Measurements from ENCODE around the gene SGTA. TPM values are rescaled to one million over a fixed set of nuclear protein-coding genes. Genes with fewer than 3 reads are reported as not detected.

SGTA gene
- total and polyA plus RNA-seq, 2 of the 8 experiments (the other 6 are each of a cell fraction or from before 2014, with no cell fraction given) = 86.8 to 130 TPM

GRCh38 chr19:2756477-2756876, 26.6 kb downstream of the SGTA start:
- no peak overlapping the region for H3K9ac ChIP-seq (replicated peaks in 1 of 4; ENCODE audit: extremely low read depth in 1 of 4, low read depth in 3 of 4, low read length in 3 of 4)
- no peaks in the 10 kb centered on the region for H3K23me2 ChIP-seq (ENCODE audit: low read depth, low read length)
- no peak overlapping the region for H3K18ac ChIP-seq (ENCODE audit: extremely low read depth, low read length)
- no peak overlapping the region for H3K56ac ChIP-seq (replicated peaks; ENCODE audit: insufficient read length, low read depth, low read length)
- peaks cover 0 to 11% of the 10 kb centered on the region in 2 experiments for H4K20me1 ChIP-seq (replicated peaks in 1 of 2; ENCODE audit: control insufficient read depth in 1 of 2, insufficient read depth in 2 of 2, low read length in 2 of 2)
- no peak overlapping the region for H2BK120ac ChIP-seq (replicated peaks; ENCODE audit: low read depth, low read length)
- H2BK12ac ChIP-seq (ENCODE audit: low read depth, low read length) = no peak overlapping the region
- H3K79me1 ChIP-seq (ENCODE audit: low read depth, low read length) = no peaks in the 10 kb centered on the region
- no peak overlapping the region for H2BK15ac ChIP-seq (ENCODE audit: low read length)
- H2AK5ac ChIP-seq (ENCODE audit: low read depth, low read length) = no peak overlapping the region
- TF ChIP-seq, protein P1, sequence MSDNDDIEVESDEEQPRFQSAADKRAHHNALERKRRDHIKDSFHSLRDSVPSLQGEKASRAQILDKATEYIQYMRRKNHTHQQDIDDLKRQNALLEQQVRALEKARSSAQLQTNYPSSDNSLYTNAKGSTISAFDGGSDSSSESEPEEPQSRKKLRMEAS (IDR thresholded peaks at IDR 0.05) = no peak
- no peak for TF ChIP-seq CREB1 (IDR thresholded peaks at IDR 0.05)
- no peak for TF ChIP-seq TAF1 (IDR thresholded peaks at IDR 0.05; ENCODE audit: low read depth, low read length)
- TF ChIP-seq SIN3A (conservative IDR thresholded peaks at IDR 0.05 in 1 of 2, IDR thresholded peaks at IDR 0.05 in 1 of 2; ENCODE audit: low read depth in 1 of 2, low read length in 2 of 2) = no peak
- no peak for TF ChIP-seq KDM4A (IDR thresholded peaks at IDR 0.05; ENCODE audit: low read depth, low read length, severe bottlenecking)
- TF ChIP-seq RFX5 (IDR thresholded peaks at IDR 0.05; ENCODE audit: borderline replicate concordance, low read depth, low read length) = no peak
- TF ChIP-seq ATF3 (IDR thresholded peaks at IDR 0.05; ENCODE audit: insufficient read depth, low read depth, low read length) = no peak
- TF ChIP-seq, protein P2, sequence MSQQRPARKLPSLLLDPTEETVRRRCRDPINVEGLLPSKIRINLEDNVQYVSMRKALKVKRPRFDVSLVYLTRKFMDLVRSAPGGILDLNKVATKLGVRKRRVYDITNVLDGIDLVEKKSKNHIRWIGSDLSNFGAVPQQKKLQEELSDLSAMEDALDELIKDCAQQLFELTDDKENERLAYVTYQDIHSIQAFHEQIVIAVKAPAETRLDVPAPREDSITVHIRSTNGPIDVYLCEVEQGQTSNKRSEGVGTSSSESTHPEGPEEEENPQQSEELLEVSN (IDR thresholded peaks at IDR 0.05) = no peak
- TF ChIP-seq SRF (IDR thresholded peaks at IDR 0.05; ENCODE audit: low read depth, low read length) = no peak
- TF ChIP-seq POLR2AphosphoS5 (IDR thresholded peaks at IDR 0.05; ENCODE audit: low read depth, low read length) = no peak
- TF ChIP-seq NRF1 (IDR thresholded peaks at IDR 0.05; ENCODE audit: low read depth, low read length) = no peak
- H2BK20ac ChIP-seq (ENCODE audit: low read length) = no peak overlapping the region
- no peak overlapping the region for H3K27ac ChIP-seq (ENCODE audit: low read depth, low read length)
- H3K23ac ChIP-seq (ENCODE audit: insufficient read length) = no peak overlapping the region
- no peaks in the 10 kb centered on the region for H3K4me1 ChIP-seq (replicated peaks in 1 of 4; ENCODE audit: control insufficient read depth in 3 of 4, insufficient read depth in 4 of 4, low read length in 3 of 4)
- H3K27me3 ChIP-seq (replicated peaks in 1 of 4; ENCODE audit: control insufficient read depth in 3 of 4, extremely low read depth in 1 of 4, insufficient read depth in 3 of 4, low read length in 3 of 4) = no peaks in the 10 kb centered on the region
- H3K9me3 ChIP-seq (ENCODE audit: insufficient read depth in 2 of 2, low read depth in 1 of 2, low read length in 1 of 2) = no peaks in the 10 kb centered on the region
- no peak overlapping the region for H4K8ac ChIP-seq (ENCODE audit: extremely low read depth, insufficient read depth, low read length)
- no peak overlapping the region for H3K4ac ChIP-seq (replicated peaks; ENCODE audit: insufficient read length, low read depth, low read length)
- no peak overlapping the region for H2BK5ac ChIP-seq (ENCODE audit: low read depth, low read length)
- FAIRE-seq = no peak
- H3K36me3 ChIP-seq (ENCODE audit: control insufficient read depth in 2 of 4, insufficient read depth in 4 of 4, low read length in 3 of 4) = peaks cover 17 to 54% (median 36%) of the 10 kb centered on the region in 4 experiments
- no peak overlapping the region for H2AFZ ChIP-seq (ENCODE audit: low read length)
- ChIA-PET CTCF (ENCODE audit: partially characterized antibody) (interaction anchor here (1.0 kb wide), 1 partner anchor 108 kb away, joined by 5 read pairs; no protein-coding TSS in a partner anchor), POLR2A (ENCODE audit: partially characterized antibody) (interaction anchor here (1.1 to 1.2 kb wide), 2 partner anchors 14 to 21 kb away, joined by 3 read pairs; no protein-coding TSS in a partner anchor)
- no peak overlapping the region for H3K4me3 ChIP-seq (ENCODE audit: extremely low read depth in 1 of 4, insufficient read depth in 2 of 4, low read depth in 3 of 4, low read length in 4 of 4)
- 91% methylated on average over 8 of the region's 8 CpGs; no CpG with 5 or more reads in 1 of the 2 experiments for WGBS, 2 experiments (ENCODE audit: extremely low coverage in 1 of 2, insufficient coverage in 1 of 2, insufficient read length in 1 of 2, insufficient replicate concordance in 2 of 2, low coverage in 1 of 2, low lambda C conversion rate in 2 of 2, missing lambda C conversion rate in 1 of 2)
- DNase-seq (ENCODE audit: low read depth in 1 of 2, low spot score in 2 of 2) = no peak
- H3K14ac ChIP-seq (ENCODE audit: insufficient read length) = no peak overlapping the region
- H3K79me2 ChIP-seq (ENCODE audit: control insufficient read depth in 1 of 2, insufficient read depth in 2 of 2, low read length in 2 of 2) = no peaks in the 10 kb centered on the region
- H4K91ac ChIP-seq (replicated peaks; ENCODE audit: insufficient read length, low read length) = no peak overlapping the region
- H4K5ac ChIP-seq (ENCODE audit: insufficient read length, low read depth, low read length) = no peak overlapping the region
- no peak overlapping the region for H3K4me2 ChIP-seq (ENCODE audit: insufficient read depth in 1 of 2, low read depth in 2 of 2, low read length in 2 of 2)

All from H1 (cell line).